GM19463 (cell line): ENCODE data around the gene GSG1L.
"Not testable (repeated sequence)": the region's sequence is repeated elsewhere in the genome, so short reads cannot be mapped to it uniquely, and the experiment has no call there.

Experiments used
- ATAC-seq: cut with Tn5 transposase; IDR thresholded peaks from one replicate; pipeline ENCODE4 v1.9.1; 2021; ENCODE audit warnings: mild to moderate bottlenecking, moderate library complexity; ENCODE audit not compliant: unreplicated experiment

GSG1L gene

DNA sequence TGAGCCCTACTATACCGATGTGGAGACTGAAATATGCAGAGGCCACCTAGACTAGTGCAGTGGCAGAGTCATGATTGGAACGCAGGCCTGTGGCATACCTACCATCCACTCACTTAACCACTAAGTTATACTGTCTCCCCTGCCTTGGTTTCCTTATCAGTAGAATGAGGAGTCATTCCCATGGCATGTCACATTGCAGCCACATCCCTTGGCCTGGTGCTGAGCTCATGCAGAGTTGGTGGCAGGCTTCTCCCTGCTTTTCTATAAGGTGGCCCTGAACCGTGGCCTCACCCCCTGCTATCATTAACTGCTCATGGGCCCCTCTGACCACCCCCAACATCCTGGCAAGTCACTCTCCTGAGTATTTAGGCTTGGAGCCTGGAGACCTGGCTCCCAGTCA, 301.1 kb downstream of the GSG1L start:
- ATAC-seq: no peak

DNA sequence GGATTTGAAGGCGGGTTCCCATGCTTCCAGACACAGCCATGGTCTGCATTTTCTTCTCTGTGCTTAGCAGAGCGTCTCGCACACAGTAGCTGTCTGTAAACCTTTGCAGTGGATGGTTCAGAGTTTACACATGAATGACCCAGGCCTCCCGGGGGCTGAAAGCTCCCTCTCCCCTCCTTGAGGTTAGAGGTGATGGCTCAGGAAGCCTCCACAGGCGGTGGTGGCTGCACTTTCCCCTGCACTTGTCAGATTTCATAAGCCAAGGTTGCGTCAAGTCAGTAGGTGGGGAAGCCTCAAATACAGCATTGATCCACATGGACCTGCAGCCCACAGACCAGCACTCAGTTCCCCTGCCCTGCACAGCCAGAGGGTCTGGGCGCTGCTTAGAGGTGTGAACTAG, 301.7 kb downstream of the GSG1L start:
- ATAC-seq: no peak

DNA sequence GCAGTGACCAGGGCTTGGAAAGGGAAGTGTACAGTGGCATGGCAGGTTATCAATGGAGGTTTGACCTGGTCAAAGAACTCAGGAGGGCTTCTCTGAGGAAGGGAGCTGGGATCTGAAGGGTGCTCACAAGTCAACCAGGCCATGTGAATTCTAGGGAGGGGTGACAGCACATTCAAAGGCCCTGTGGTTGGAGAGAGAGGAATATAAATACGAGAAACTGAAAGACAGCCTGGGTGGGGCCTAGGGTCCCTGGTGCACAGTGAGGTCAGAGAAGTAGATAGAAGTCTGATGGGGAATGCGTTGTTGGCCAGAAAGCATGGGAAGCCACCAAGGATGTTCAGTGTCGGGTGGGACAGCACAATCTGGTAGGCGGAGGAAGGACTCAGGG, 302.7 kb downstream of the GSG1L start:
- no peak for ATAC-seq

DNA sequence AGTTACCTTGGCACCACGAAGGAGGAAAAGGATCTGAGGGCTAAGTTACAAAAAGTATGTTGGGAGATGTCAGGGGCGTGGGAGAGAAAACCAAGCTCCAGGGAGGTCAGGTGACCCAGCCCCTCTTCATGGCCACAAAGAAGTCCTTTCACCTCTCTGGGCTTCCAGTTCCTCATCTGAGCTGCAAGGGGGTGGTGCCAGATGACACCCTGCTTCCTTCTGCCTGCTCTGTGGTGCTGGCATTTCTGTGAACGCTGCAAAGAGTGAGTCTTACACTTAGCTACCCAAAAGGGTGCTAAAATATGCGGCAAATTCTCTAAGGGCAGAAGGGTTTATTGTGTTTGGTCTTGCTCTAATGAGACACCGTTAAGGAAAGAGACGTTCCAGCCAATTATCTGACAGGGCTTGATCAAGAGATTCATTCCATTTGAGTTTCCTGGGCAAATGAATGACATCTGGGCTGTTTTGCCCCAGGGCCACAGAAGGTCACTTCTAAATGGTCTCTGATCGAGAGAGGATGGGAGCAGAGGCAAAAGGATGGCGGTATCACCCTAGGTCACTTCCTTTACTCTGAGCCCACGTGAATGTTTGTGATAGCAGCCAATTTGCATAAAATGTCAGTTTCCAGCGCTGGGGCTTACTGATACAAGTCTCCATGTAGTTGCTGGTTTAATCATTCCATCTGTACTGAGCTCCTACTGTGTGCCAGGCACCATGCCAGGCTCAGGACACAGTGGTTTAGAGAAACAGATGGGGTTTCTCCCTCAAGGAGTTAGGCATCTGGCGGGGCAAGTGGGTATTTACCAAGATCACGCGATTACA, 303.3 kb downstream of the GSG1L start:
- ATAC-seq: no peak

DNA sequence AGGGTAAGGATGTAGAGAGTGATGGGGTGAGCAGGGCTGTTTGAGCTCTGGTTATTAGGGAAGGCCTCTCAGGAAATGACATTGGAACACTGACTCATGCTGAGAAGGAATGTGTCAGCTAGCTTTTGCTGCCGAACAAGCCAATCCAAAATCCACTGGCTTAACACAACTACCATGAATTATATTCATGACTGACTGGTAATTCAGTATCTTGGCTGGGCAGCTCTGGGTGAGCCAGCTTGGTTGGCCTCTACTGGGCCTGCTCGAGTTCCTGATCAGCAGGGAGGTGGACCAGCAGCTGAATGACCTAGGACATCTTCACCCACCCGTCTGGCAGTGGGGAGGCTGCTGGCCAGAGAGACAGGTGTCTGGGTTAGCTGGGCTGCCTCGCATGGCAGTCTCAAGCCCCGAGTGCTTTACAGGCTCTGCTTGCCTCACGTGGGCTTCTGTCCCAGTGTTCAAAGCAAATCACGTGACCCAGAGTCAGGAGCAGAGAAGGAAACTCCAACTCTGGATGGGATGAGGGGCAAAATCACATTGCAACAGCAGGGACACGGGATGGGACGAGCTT, 304.1 kb downstream of the GSG1L start:
- ATAC-seq: no peak

DNA sequence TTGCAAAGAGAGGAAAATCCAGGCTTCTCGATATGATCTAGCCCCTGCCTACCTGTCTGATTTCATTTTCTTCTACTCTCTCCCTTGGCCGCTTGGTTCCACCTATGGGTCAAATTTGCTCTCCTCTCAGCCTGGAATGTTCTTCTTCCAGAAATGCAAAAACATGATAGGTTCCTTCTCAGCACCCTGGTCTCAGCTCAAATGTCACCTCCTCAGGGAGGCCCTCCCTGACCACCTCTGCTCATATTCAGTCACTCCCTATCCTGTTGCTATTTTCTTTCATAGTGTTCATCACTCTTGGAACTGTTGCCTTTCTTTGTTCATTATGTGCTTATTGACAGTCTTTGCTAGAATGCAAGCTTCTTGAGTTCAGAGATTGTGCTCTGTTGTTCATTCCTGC, 305.0 kb downstream of the GSG1L start:
- ATAC-seq: no peak

DNA sequence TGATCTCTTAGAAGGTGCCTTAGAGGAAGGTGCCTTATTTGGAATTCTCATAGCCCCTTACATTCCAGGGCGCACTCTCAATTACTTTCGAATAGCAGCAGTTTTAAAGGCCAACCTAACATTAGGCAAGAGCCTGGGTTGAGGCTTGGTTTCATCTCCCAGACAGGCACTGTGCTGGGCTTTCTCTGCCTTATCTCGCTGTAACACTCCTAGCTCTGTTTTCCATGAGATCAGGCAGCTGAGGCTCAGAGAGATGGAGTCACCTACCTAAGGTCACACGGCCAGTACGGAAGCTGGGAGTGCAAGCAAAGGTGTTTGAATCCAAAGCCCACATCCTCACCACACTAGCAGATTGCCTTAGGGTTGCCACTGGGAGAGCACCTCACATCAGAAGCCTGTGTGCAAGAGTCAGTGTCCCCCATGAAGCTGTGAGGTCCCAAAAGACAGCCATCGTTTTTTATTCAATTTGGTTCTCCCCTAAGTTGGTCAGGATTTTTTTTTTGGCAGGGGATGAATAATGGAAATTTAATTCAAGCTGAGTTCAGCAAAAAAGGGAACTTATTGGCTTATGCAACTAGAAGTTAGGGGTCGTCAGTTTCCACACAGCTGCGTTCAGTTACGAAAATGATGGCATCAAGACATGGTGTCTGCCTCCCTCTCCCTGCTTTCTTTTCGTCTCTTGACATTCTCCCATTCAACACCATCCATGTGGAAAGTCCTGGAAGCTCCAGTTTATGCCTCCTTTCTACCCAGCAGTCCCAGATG, 307.1 kb downstream of the GSG1L start:
- ATAC-seq: no peak

DNA sequence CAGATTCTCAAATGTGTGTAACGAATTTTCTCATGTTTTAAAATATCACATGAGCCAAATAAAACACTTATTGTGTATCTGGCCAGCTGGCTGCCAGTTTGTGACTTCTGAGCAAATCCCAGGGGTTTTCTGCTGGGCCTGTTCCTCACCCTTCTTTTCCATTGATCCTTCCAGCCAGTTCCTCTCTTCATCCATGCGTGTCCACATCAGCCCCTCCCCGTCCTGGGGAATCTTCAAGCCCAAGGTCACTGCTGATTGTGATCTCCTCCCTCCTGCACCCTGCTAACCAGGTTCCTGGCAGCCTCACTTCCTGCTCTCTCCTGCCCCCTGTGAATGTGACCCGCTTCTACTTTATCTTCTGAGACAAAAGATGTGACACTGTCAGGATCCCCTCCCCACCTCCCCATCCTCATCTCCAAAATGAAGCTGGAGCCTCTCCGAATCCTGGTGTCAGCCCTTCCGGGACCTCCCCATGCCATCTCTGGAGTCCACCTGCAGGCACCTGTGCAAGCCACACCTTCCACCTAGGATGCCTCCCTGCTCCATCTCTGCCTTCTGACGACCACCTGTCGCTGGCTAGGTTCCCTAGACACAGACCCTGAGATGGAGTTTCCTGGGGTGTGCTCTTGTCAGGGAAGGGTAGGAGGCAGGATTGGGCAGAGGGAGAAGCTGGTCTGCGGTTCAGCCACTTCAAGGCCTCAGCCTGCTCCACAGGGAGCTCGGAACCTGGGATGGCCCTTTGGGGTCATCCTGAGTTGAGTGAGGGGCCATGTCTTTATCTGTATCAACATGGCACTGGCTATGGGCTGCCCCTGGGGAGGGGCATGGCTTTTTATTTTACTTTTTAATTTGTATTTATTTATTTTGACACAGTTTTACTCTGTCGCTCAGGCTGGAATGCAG, 308.5 kb downstream of the GSG1L start:
- no peak for ATAC-seq

DNA sequence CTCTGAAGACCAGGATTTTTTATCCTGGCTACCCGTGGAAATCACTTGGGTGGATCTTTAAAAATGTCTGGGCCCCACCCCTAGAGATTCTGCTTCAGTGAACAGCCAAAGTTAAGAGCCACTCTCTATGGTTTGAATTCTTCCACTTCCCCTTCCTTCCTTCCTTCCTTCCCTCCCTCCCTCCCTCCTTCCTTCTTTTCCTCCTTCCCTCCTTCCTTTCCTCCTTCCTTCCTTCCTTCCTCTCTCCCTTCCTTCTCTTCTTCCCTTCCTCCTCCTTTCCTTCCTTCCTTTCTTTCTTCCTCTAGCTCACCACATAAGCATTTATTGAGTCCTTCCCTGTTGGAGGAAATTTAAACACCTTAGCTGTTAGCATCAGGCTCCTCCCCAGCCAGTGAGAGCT, 310.0 kb downstream of the GSG1L start:
- ATAC-seq: no peak

DNA sequence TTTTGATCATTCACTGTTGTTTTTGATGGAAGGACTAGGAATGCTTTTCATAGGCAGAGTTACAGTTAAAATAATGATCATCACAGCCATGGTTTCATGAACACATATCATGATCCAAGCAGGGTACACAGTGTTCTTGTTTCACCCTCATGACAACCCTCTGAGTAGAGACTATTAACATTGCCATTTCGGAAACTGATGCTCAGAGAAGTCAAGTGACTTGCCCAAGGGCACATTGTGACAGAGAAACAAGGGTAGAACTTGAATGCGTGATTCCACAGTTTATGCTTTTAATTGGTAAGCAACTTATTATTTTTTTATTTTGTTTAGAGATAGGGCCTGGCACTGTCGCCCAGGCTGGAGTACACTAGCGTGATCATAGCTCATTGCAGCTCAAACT, 311.3 kb downstream of the GSG1L start:
- ATAC-seq: no peak

DNA sequence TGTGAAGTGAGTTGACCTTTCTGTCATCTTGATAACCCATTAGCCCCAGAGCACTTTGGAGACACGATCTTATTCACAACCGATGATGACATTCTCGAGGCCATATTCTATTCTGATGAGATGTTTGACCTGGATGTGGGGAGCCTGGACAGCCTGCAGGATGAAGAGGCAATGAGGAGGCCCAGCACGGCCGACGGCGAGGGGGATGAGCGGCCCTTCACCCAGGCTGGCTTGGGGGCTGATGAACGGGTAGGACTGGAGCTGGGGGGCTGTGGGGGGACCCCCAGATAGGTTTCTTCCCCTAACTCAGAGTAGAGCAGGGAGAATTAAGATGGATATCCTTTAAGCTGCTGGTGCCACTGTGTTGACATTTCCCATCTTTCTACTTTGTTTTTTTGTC, 311.8 kb downstream of the GSG1L start:
- no peak for ATAC-seq

DNA sequence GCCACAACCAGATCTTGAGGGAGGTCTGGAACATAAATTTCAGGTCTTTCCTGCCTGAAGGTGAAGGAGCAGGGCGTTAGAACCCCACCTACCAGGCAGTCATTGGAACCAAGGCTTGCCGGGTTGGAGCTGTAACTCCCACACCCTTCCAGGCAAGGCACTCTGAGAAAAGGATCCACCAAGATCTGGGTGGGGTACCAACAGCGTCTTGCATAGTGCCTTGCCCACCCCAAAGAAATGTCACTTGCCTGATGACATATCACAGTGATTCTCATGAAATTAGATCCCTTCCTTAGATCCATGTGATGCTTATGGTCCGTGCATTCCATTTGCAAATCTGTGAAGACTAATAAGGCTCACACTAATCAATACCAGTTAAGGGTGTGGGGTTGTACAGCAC, 312.3 kb downstream of the GSG1L start:
- no peak for ATAC-seq

DNA sequence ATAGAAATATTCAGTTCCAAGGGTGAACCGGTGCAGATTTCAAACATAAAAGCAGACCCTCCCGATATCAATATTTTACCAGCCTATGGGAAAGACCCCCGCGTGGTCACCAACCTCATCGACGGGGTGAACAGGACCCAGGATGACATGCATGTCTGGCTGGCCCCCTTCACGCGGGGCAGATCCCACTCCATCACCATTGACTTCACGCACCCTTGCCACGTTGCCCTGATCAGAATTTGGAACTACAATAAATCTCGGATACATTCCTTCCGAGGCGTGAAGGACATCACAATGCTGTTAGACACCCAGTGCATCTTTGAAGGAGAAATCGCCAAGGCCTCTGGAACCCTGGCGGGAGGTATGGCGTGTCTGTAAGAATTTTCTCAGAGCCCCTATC, 313.6 kb downstream of the GSG1L start:
- no peak for ATAC-seq

DNA sequence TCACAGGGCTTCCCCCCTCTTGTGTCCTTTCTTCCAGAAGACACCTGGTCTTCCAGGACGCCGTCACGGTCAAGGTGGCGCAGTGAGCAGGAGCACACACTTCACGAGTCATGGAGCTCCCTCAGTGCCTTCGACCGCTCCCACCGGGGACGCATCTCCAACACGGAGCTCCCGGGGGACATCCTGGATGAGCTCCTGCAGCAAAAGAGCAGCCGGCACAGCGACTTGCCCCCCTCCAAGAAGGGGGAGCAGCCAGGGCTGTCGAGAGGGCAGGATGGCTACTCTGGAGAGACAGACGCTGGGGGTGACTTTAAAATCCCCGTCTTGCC, 314.0 kb downstream of the GSG1L start:
- ATAC-seq: no peak

DNA sequence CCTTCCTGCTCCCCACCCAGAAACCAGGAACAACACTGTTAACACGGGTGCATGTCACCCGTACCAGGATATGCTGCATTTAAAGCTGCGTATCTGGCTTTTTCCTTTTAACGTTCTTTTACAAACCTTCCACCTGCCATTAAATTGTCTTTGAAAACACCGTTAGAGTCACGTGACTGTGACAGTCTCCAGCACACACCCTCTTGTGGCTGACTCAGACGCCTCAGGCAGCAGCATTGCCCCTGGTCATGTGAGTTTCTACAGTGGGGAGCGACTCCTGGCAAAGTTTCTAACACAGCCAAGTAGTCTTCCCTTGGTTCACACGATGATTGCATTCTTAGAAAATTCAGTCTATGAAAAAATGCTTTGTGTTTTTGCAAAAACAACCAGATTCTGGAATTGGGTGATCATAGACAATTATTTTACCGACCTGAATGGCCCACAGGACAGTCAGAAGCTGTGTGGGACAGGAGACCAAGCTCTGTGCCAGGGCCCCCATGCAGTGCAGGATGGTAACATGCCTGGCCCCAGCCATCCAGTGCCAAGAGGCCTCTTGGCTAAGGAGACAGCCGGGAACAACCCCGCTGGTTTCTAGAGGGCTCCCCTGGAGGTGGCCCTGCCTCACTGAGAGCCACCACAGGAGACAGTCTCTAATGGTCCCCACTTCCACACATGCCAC, 314.5 kb downstream of the GSG1L start:
- no peak for ATAC-seq

DNA sequence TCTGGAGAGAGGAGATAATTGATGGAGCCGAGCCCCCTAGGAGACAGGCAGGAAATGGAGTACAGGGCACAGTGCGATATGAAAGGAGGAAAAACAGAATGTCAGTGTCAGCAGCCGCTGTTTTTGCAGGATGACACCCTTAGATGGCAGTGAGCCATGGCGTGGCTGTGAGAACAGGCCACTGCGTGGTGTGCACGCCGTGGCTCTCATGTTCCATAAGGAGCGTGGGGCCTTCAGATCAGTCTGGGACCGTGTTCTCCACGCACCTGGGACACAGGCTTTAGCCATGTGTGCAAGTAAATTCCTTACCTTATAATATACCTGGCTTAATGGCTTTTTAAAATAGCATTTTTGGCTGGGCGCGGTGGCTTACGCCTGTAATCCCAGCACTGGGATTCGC, 315.6 kb downstream of the GSG1L start:
- ATAC-seq: no peak

DNA sequence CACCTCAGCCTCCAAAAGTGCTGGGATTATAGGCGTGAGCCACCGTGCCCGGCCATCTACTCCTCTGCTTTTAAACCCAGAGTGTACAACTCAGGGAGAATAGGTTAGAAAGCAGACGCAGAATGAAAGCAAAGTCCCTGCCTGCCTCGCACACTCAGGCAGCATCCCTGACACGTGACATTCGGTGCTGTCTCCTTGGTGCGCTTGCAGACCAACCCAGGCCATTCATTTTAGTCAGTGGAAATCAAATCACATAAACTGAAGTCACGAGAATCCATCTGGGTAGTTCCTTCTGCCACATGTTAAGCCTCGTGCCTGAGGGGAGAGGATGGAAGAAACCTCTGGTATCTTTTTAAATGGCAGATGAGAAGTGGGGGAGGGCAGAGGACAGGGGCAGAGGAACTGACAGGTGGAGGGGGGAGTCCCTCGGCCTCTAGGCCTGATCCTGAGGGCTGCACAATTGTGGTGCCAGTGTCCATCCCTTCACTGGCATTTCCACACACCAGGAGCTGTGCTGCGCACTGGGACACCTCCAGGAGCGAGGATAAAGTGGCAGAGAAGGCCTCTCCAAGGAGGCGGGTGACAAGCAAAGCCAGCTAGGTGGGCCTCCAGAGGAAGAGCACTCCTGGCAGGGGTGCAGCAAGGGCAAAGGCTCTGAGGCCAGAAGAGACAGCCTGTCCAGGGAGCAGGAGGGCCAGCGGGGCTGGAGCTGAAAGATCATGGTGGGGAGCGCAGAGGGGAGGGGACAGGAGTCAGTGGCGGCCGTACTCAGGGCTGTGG, 317.2 kb downstream of the GSG1L start:
- no peak for ATAC-seq

DNA sequence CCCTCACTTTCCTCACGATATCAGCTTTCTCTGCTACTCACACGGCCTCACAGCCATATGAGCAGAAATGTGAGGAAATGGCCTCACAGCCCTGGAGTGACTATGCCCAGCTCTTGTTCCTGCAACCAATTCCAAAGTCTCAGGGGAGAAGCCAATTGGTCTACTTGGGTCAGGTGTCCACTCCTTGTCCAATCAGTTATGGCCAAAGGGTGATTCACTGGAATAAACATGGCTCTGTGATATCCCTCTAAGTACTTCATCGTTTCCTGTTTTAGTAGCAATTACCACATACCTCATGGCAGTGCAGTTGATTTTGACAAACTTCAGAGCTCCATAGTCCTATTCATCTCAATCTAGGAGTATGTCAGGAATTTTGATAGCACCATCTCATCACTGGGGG, 318.2 kb downstream of the GSG1L start:
- no peak for ATAC-seq

DNA sequence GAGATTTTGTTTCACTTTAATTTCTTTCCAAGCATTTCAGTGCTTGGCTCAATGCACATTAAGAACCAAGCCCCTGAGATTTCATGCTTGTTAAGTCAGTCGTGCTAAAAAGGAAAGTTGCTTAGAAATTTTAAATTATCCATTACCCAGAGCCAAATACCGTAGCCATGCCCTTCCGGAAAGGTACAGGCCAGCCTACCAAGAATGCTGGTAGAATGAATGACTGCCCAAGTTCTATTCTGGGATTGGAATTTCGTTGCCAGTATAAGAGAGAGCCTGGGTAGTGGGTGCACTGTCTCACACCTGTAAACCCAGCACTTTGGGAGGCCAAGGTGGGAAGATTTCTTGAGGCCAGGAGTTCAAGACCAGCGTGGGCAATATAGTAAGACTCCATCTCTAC, 319.6 kb downstream of the GSG1L start:
- ATAC-seq: no peak

DNA sequence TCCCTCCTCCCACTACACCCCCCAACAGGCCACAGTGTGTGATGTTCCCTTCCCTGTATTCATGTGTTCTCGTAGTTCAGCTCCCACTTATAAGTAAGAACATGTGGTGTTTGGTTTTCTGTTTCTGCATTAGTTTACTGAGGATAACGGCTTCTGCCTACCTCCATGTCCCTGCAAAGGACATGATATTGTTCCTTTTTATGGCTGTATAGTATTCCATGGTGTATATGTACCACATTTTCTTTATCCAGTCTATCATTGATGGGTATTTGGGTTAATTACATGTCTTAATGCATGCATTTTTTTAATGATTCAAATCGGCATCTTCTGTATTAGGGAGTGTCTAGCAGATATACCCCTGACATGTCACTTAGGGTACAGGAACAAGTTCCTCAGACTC, 320.5 kb downstream of the GSG1L start:
- not testable (repeated sequence) for ATAC-seq
